ENCODE results near the gene MFNG. TPM values are rescaled to one million over a fixed set of nuclear protein-coding genes. Genes with fewer than 3 reads are reported as not detected.
A peak's percentile ranks its signal among the peaks of the same experiment; 100 is the strongest.

Gene MFNG
- total RNA-seq, 2 experiments from 2014 or later = 85.1 to 89.9 TPM

GRCh38 chr22:37427135-37427710, 59.0 kb downstream of the MFNG start, which contains the start of gene ELFN2:
Gene ELFN2 (minus strand): TSS chr22:37427479. CDS start chr22:37375534, 51,945 bp downstream.
- Mint-ChIP-seq H3K4me1 (ENCODE audit: low read depth) (no peaks in the 10 kb centered on the region), H3K4me3 (peak within 1 kb of the TSS; percentile 48), H3K36me3 (ENCODE audit: low read depth) (no peaks in the 10 kb centered on the region), H3K9me3 (no peaks in the 10 kb centered on the region), H3K27ac (no peak within 1 kb of the TSS), H3K27me3 (peaks cover 77% of the 10 kb centered on the region)
- TF ChIP-seq, protein P1, sequence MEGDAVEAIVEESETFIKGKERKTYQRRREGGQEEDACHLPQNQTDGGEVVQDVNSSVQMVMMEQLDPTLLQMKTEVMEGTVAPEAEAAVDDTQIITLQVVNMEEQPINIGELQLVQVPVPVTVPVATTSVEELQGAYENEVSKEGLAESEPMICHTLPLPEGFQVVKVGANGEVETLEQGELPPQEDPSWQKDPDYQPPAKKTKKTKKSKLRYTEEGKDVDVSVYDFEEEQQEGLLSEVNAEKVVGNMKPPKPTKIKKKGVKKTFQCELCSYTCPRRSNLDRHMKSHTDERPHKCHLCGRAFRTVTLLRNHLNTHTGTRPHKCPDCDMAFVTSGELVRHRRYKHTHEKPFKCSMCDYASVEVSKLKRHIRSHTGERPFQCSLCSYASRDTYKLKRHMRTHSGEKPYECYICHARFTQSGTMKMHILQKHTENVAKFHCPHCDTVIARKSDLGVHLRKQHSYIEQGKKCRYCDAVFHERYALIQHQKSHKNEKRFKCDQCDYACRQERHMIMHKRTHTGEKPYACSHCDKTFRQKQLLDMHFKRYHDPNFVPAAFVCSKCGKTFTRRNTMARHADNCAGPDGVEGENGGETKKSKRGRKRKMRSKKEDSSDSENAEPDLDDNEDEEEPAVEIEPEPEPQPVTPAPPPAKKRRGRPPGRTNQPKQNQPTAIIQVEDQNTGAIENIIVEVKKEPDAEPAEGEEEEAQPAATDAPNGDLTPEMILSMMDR (IDR thresholded peaks at IDR 0.05) = no peak
- CTCF ChIA-PET = no interaction called here
- Histone ChIP-seq H3K27me3 (ENCODE audit: control insufficient read depth in 1 of 2, insufficient read depth in 2 of 2, low read length in 2 of 2) (peaks cover 37 to 43% of the 10 kb centered on the region in 2 experiments), H3K4me1 (ENCODE audit: insufficient read depth, low read length) (peaks cover 24% of the 10 kb centered on the region), H3K27ac (ENCODE audit: low read depth in 1 of 2, low read length in 2 of 2) (no peak within 1 kb of the TSS), H3K9me3 (ENCODE audit: control insufficient read depth in 1 of 2, insufficient read depth in 1 of 2, low read length in 2 of 2) (peaks cover 0 to 17% of the 10 kb centered on the region in 2 experiments), H3K4me3 (ENCODE audit: low read length) (peak within 1 kb of the TSS; percentile 32), H3K36me3 (ENCODE audit: insufficient read depth, low read length) (no peaks in the 10 kb centered on the region)
- ATAC-seq (ENCODE audit: poor library complexity) = peak; percentile 48
- intact Hi-C loops (cut with DNase I, micrococcal nuclease) = loop anchor here in 1 of 2 experiments (10.0 kb wide), 1 partner anchor 252 kb away; no protein-coding TSS in a partner anchor
- POLR2A ChIA-PET = interaction anchor here (0.7 kb wide), 1 partner anchor 121 kb away, joined by 3 read pairs; no protein-coding TSS in a partner anchor
- peak in 3 of 14 experiments; percentile 14 to 39 (median 28) for DNase-seq

- H3K4me3 ChIP-seq (ENCODE audit: low read length) = peak overlapping the region; percentile 32
- intact Hi-C loops (cut with DNase I, micrococcal nuclease) = loop anchor here in 1 of 2 experiments (10.0 kb wide), 1 partner anchor 252 kb away; no protein-coding TSS in a partner anchor
- no peaks in the 10 kb centered on the region for H3K9me3 Mint-ChIP-seq
- H3K27ac Mint-ChIP-seq = no peak overlapping the region
- H3K4me3 Mint-ChIP-seq = peak overlapping the region; percentile 48
- no peaks in the 10 kb centered on the region for H3K36me3 ChIP-seq (ENCODE audit: insufficient read depth, low read length)
- H3K4me1 Mint-ChIP-seq (ENCODE audit: low read depth) = no peaks in the 10 kb centered on the region
- peaks cover 77% of the 10 kb centered on the region for H3K27me3 Mint-ChIP-seq
- TF ChIP-seq, protein P1 (IDR thresholded peaks at IDR 0.05) = no peak
- ChIA-PET CTCF (no interaction called here), POLR2A (interaction anchor here (0.7 kb wide), 1 partner anchor 120 kb away, joined by 3 read pairs; no protein-coding TSS in a partner anchor)
- H3K27ac ChIP-seq (ENCODE audit: low read depth in 1 of 2, low read length in 2 of 2) = no peak overlapping the region
- H3K36me3 Mint-ChIP-seq (ENCODE audit: low read depth) = no peaks in the 10 kb centered on the region
- H3K27me3 ChIP-seq (ENCODE audit: control insufficient read depth in 1 of 2, insufficient read depth in 2 of 2, low read length in 2 of 2) = peaks cover 37 to 43% of the 10 kb centered on the region in 2 experiments
- peaks cover 0 to 17% of the 10 kb centered on the region in 2 experiments for H3K9me3 ChIP-seq (ENCODE audit: control insufficient read depth in 1 of 2, insufficient read depth in 1 of 2, low read length in 2 of 2)
- no peak for DNase-seq
- no peak for ATAC-seq (ENCODE audit: poor library complexity)
- H3K4me1 ChIP-seq (ENCODE audit: insufficient read depth, low read length) = peaks cover 24% of the 10 kb centered on the region
These were observed 59.5 kb downstream of the MFNG start for GRCh38 chr22:37426706-37427134.

GRCh38 chr22:37425800-37426705, 60.1 kb downstream of the MFNG start:
- no peak overlapping the region for H3K4me3 ChIP-seq (ENCODE audit: low read length)
- Mint-ChIP-seq H3K27ac (no peak overlapping the region), H3K36me3 (ENCODE audit: low read depth) (no peaks in the 10 kb centered on the region), H3K4me3 (peak overlapping the region; percentile 48), H3K4me1 (ENCODE audit: low read depth) (no peaks in the 10 kb centered on the region), H3K9me3 (no peaks in the 10 kb centered on the region), H3K27me3 (peaks cover 77% of the 10 kb centered on the region)
- DNase-seq (peak in 2 of 14 experiments; percentile 22 to 31), ATAC-seq (ENCODE audit: poor library complexity) (no peak)
- TF ChIP-seq, protein P1 (IDR thresholded peaks at IDR 0.05) = no peak
- intact Hi-C loops (cut with DNase I, micrococcal nuclease) = loop anchor here in 1 of 2 experiments (10.0 kb wide), 1 partner anchor 251 kb away; no protein-coding TSS in a partner anchor
- no peak overlapping the region for H3K27ac ChIP-seq (ENCODE audit: low read depth in 1 of 2, low read length in 2 of 2)
- POLR2A ChIA-PET = interaction anchor here (0.7 kb wide), 1 partner anchor 120 kb away, joined by 3 read pairs; no protein-coding TSS in a partner anchor
- CTCF ChIA-PET = no interaction called here
- no peaks in the 10 kb centered on the region for H3K36me3 ChIP-seq (ENCODE audit: insufficient read depth, low read length)
- H3K9me3 ChIP-seq (ENCODE audit: control insufficient read depth in 1 of 2, insufficient read depth in 1 of 2, low read length in 2 of 2) = peaks cover 0 to 17% of the 10 kb centered on the region in 2 experiments
- H3K27me3 ChIP-seq (ENCODE audit: control insufficient read depth in 1 of 2, insufficient read depth in 2 of 2, low read length in 2 of 2) = peaks cover 42 to 43% of the 10 kb centered on the region in 2 experiments
- peaks cover 24% of the 10 kb centered on the region for H3K4me1 ChIP-seq (ENCODE audit: insufficient read depth, low read length)
